ENCODE results near the gene EHD4.

DNA sequence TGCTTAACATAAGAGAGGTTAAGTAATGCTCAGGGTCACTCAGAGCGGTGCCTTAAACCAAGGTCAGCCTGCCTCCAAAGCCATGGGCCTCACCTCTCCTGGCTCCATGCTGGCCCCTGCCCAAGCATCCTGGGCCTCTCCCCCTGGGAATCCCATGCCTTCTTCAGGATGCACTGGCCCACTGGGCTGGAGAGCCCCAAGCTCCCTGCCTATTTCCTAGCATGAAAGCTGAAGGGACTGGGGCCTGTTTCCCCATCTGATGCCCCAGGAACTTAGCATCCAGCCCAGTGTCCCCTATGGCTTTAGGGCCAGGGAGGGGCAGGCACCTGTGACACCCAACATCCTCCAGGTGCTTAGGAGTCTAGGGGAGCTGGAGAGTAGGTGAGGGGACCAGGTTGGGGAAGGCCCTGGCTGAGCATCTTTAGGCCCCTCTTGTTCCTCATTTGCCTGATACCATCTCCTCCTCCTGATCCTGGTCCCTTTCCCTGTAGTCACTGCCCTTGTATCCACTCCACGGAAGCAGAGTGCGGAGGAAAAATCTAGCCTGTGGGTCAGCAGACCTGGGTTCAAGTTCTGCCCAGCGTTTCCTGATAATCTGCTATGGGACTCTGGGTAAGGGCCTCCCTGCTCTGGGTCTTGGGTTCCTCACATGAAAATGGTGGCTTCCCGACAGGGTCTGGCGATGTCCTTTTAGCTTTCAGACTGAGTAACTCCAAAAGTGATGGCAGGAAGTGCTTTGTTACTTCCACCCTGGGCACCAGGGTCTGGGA lies 28.6 kb downstream of the EHD4 start:
- TF ChIP-seq YY1 (IDR thresholded peaks at IDR 0.05; ENCODE audit: insufficient read depth, insufficient read length) (no peak), ZNF274 (IDR thresholded peaks at IDR 0.05; ENCODE audit: low read depth, low read length) (no peak)
